GM12878 (cell line): ENCODE data around the gene HDHD3. TPM values are rescaled to one million over a fixed set of nuclear protein-coding genes. Genes with fewer than 3 reads are reported as not detected.
"Not testable (repeated sequence)": the region's sequence is repeated elsewhere in the genome, so short reads cannot be mapped to it uniquely, and the experiment has no call there.

ENCODE experiments used
- ATAC-seq: fragments of 200-7000 bp; cut with Tn5 transposase; 3 replicates; pipeline ENCODE4 v1.9.1; 2020; ENCODE audit warnings: mild to moderate bottlenecking, moderate library complexity
- BruUV-seq: library from RNA; stranded (reverse); fragments of 400-500 nt; replicated peaks from 2 replicates; lab custom pipeline; 2021; lab: Mats Ljungman, UMichigan
- CTCF ChIA-PET: fragments of 300-600 bp; sonication (Branson Sonifier 250); formaldehyde crosslinking; extraction: SDS; loops from one replicate; lab custom pipeline; 2021; ENCODE audit warnings: inconsistent platforms; lab: Yijun Ruan, JAX
- POLR2A ChIA-PET: fragments of 350-600 bp; formaldehyde crosslinking; extraction: SDS; loops from one replicate; lab custom pipeline; 2021; ENCODE audit warnings: inconsistent platforms; lab: Charles Lee
- RAD21 ChIA-PET: fragments of 300-600 bp; sonication (Branson Sonifier 250); formaldehyde crosslinking; loops from one replicate; lab custom pipeline; 2023; ENCODE audit warnings: antibody characterized with exemption; ENCODE audit not compliant: unreplicated experiment; lab: Charles Lee
- SMC1A ChIA-PET: fragments of 300-600 bp; sonication (Branson Sonifier 250); formaldehyde crosslinking; loops from one replicate; lab custom pipeline; 2023; ENCODE audit not compliant: unreplicated experiment, uncharacterized antibody; lab: Charles Lee
- DNase-seq: peaks from one replicate; pipeline ENCODE4 v3.0.0-alpha.2; 2011; ENCODE audit warnings: low read depth, low spot score
- FAIRE-seq: peaks from 3 replicates; lab custom pipeline; 2011; peaks lifted over from hg19 to GRCh38; lab: Jason Lieb, UNC
- H2AFZ ChIP-seq: 2 replicates; pipeline ENCODE4 v1.6.0; 2011; ENCODE audit warnings: low read depth, low read length, control low read depth; ENCODE audit not compliant: control insufficient read depth
- H3K27ac ChIP-seq: 2 replicates; pipeline ENCODE4 v1.5.1; 2011; ENCODE audit warnings: control low read depth; ENCODE audit not compliant: control insufficient read depth, insufficient read depth
- H3K27me3 ChIP-seq, 2 experiments: replicated peaks in 1 of 2; 2 replicates each; pipeline versions ENCODE4 v1.6.0 to v1.6.1; 2011; ENCODE audit warnings: low read length in 1 of 2; ENCODE audit not compliant: control insufficient read depth in 2 of 2, insufficient read depth in 2 of 2
- H3K36me3 ChIP-seq, 2 experiments: 2 replicates each; pipeline ENCODE4 v1.5.1; 2011; ENCODE audit warnings: low read length in 1 of 2; ENCODE audit not compliant: control insufficient read depth in 2 of 2, insufficient read depth in 2 of 2
- H3K4me1 ChIP-seq: 2 replicates; pipeline ENCODE4 v1.6.1; 2011; ENCODE audit warnings: mild to moderate bottlenecking, low read length, moderate library complexity, mixed read lengths; ENCODE audit not compliant: control insufficient read depth, insufficient read depth
- H3K4me2 ChIP-seq: 2 replicates; pipeline ENCODE4 v1.6.0; 2011; ENCODE audit warnings: control low read depth; ENCODE audit not compliant: control insufficient read depth, insufficient read depth
- H3K4me3 ChIP-seq: fragments of 200-600 bp; sonication (generic); 2 replicates; pipeline ENCODE4 v1.5.1; 2016
- H3K79me2 ChIP-seq: 2 replicates; pipeline ENCODE4 v1.6.0; 2011; ENCODE audit warnings: low read length; ENCODE audit not compliant: control insufficient read depth, insufficient read depth
- H3K9ac ChIP-seq: 2 replicates; pipeline ENCODE4 v1.8.0; 2011; ENCODE audit warnings: low read length, control low read depth, mixed read lengths; ENCODE audit not compliant: control insufficient read depth, insufficient read depth
- H3K9me3 ChIP-seq: replicated peaks from 3 replicates; pipeline ENCODE4 v1.5.1; 2011; ENCODE audit warnings: mild to moderate bottlenecking, low read length; ENCODE audit not compliant: control insufficient read depth, insufficient read depth
- H4K20me1 ChIP-seq: 2 replicates; pipeline ENCODE4 v1.6.0; 2011; ENCODE audit not compliant: control insufficient read depth, insufficient read depth
- CTCF ChIP-seq, 3 experiments: IDR thresholded peaks in 2 of 3; conservative IDR thresholded peaks in 1 of 3; 2 replicates each; pipeline ENCODE4 v1.5.1; 2011; ENCODE audit warnings: low read depth in 3 of 3, low read length in 3 of 3, mild to moderate bottlenecking in 3 of 3, control low read depth in 2 of 3, moderate library complexity in 2 of 3, inconsistent platforms in 1 of 3, mixed read lengths in 1 of 3; ENCODE audit not compliant: control insufficient read depth in 2 of 3, insufficient read depth in 1 of 3; ENCODE audit errors: extremely low read depth in 1 of 3
- FOXK2 ChIP-seq: fragments of 450-650 bp; IDR thresholded peaks from 2 replicates; pipeline ENCODE4 v1.6.1; 2017; ENCODE audit warnings: mild to moderate bottlenecking, moderate library complexity
- HDGF ChIP-seq: fragments of 450-650 bp; IDR thresholded peaks from 2 replicates; pipeline ENCODE4 v1.6.1; 2016; ENCODE audit warnings: antibody characterized with exemption
- NBN ChIP-seq: fragments of 450-650 bp; IDR thresholded peaks from 2 replicates; pipeline ENCODE4 v1.6.1; 2016
- RAD21 ChIP-seq: IDR thresholded peaks from 2 replicates; pipeline ENCODE4 v1.6.1; 2011; ENCODE audit warnings: mild to moderate bottlenecking, low read depth, low read length, moderate library complexity; ENCODE audit not compliant: insufficient read depth
- RB1 ChIP-seq: fragments of 450-650 bp; formaldehyde crosslinking; IDR thresholded peaks from 2 replicates; pipeline ENCODE4 v1.6.1; 2017; ENCODE audit warnings: mild to moderate bottlenecking, borderline replicate concordance
- SMC3 ChIP-seq: IDR thresholded peaks from 2 replicates; pipeline ENCODE4 v1.6.1; 2011; ENCODE audit warnings: low read length, improper control_type of control experiment, borderline replicate concordance
- YY1 ChIP-seq: IDR thresholded peaks from 2 replicates; pipeline ENCODE4 v1.6.1; 2011; ENCODE audit warnings: low read depth, mild to moderate bottlenecking, low read length
- WGBS: methylation state at CpG from one replicate; pipeline ENCODE4 v1.1.6; 2016; ENCODE audit warnings: low lambda C conversion rate; ENCODE audit not compliant: insufficient replicate concordance, insufficient coverage; ENCODE audit errors: missing lambda C conversion rate; 5-methylcytosine and 5-hydroxymethylcytosine counted together
- in situ Hi-C: fragments of 300-500 bp; cut with MboI; formaldehyde crosslinking; loops from 9 replicates; pipeline ENCODE4 v1.14.3; 2018; ENCODE audit warnings: mixed read lengths
- intact Hi-C: fragments of 100-400 bp; cut with micrococcal nuclease; formaldehyde crosslinking; loops from one replicate; pipeline ENCODE4 v1.14.2; 2022; ENCODE audit not compliant: unreplicated experiment
- polyA plus RNA-seq, 11 experiments: library from polyadenylated mRNA; depleted of rRNA in 4 of 11; unstranded in 6 of 11; stranded (reverse) in 5 of 11; fragments of >200 nt; fragmentation: Nextera tagmentation in 4 of 11; fragmentation: Illumina TruSeq in 1 of 11; extraction: Ambion mirVana in 4 of 11; extraction: Trizol in 1 of 11; gene quantifications; 1 replicate in 1 of 11; 2 replicates in 10 of 11; pipeline versions ENCODE4 v1.2.1 to v1.2.3, GENCODE V29; 2011 to 2016; ENCODE audit warnings: inconsistent platforms in 2 of 11, missing spikeins in 2 of 11, low read depth in 1 of 11
- total RNA-seq, 4 experiments: library from RNA; depleted of rRNA in 3 of 4; stranded (reverse); fragments of >200 nt in 3 of 4; fragmentation: Illumina TruSeq in 1 of 4; extraction: Trizol in 1 of 4; gene quantifications; 2 replicates each; pipeline versions ENCODE4 v1.2.1 to v1.2.3, GENCODE V29; 2013 to 2021

HDHD3 gene
- total and polyA plus RNA-seq, 10 of the 15 experiments (the other 5 are each of a cell fraction or from before 2014, with no cell fraction given), result 1.3 to 29.4 (median 17.9) TPM

GRCh38 chr9:113406873-113407511 lies 30.2 kb upstream of the HDHD3 start:
- POLR2A ChIA-PET, H2AFZ ChIP-seq, H3K9me3 ChIP-seq, H3K36me3 ChIP-seq, H3K4me3 ChIP-seq, H3K27me3 ChIP-seq, BruUV-seq, H3K27ac ChIP-seq, H3K9ac ChIP-seq, H4K20me1 ChIP-seq, H3K4me2 ChIP-seq, DNase-seq: not testable (repeated sequence)
- WGBS, result 52% methylated on average over 7 of the region's 7 CpGs
- FAIRE-seq (peak; percentile 18), ATAC-seq (peak; percentile 49)
- CTCF ChIA-PET, result interaction anchor here (0.8 to 5.3 kb wide), 14 partner anchors 32 to 251 kb away, joined by 3 to 72 read pairs (median 4); partner anchors contain the start of genes CDC26 and PRPF4
- in situ Hi-C loops (loop anchor here (5.0 kb wide), 1 partner anchor 135 kb away; no protein-coding TSS in a partner anchor), intact Hi-C loops (loop anchor here (1.0 to 10.0 kb wide), 5 partner anchors 52 to 1048 kb away; no protein-coding TSS in a partner anchor)
- TF ChIP-seq FOXK2 (peak; percentile 61), YY1 (peak; percentile 49; the same call in 1 of the 2 replicates), HDGF (0 out of 2 replicates have a peak, but pooled peaks have one; percentile 61), RB1 (0 out of 2 replicates have a peak, but pooled peaks have one; percentile 39), SMC3 (peak; percentile 78), NBN (0 out of 2 replicates have a peak, but pooled peaks have one; percentile 40), CTCF (IDR thresholded peaks at IDR 0.05 in 2 of 3, conservative IDR thresholded peaks at IDR 0.05 in 1 of 3; ENCODE audit: control insufficient read depth in 2 of 3, extremely low read depth in 1 of 3, insufficient read depth in 1 of 3, low read depth in 3 of 3, low read length in 3 of 3) (peak; percentile 77 to 87 (median 85)), RAD21 (peak; percentile 85)
- SMC1A ChIA-PET, result interaction anchor here (1.0 to 7.6 kb wide), 4 partner anchors 92 to 250 kb away, joined by 4 to 46 read pairs (median 20); partner anchors contain the start of genes CDC26 and PRPF4
- RAD21 ChIA-PET, result interaction anchor here (0.6 to 4.0 kb wide), 4 partner anchors 51 to 251 kb away, joined by 4 to 15 read pairs (median 6); partner anchors contain the start of genes CDC26 and PRPF4
- peaks cover 19% of the 10 kb centered on the region for H3K79me2 ChIP-seq
- H3K4me1 ChIP-seq, result peaks cover 15% of the 10 kb centered on the region; the same call in 1 of the 2 replicates

GRCh38 chr9:113406353-113406752 lies 29.6 kb upstream of the HDHD3 start:
- POLR2A ChIA-PET, H3K4me3 ChIP-seq, H2AFZ ChIP-seq, ATAC-seq, BruUV-seq, H3K36me3 ChIP-seq, H3K27me3 ChIP-seq, H3K4me2 ChIP-seq, H3K9ac ChIP-seq, FAIRE-seq, H3K27ac ChIP-seq, DNase-seq, H4K20me1 ChIP-seq, H3K9me3 ChIP-seq, H3K4me1 ChIP-seq: not testable (repeated sequence)
- 83% methylated on average over 9 of the region's 9 CpGs for WGBS
- CTCF ChIA-PET, result interaction anchor here (0.6 to 5.3 kb wide), 13 partner anchors 31 to 252 kb away, joined by 3 to 72 read pairs (median 4); partner anchors contain the start of genes CDC26 and PRPF4
- SMC1A ChIA-PET, result interaction anchor here (1.0 to 7.6 kb wide), 4 partner anchors 91 to 251 kb away, joined by 4 to 46 read pairs (median 20); partner anchors contain the start of genes CDC26 and PRPF4
- in situ Hi-C loops, result loop anchor here (5.0 kb wide), 1 partner anchor 134 kb away; no protein-coding TSS in a partner anchor
- RAD21 ChIA-PET, result interaction anchor here (0.6 to 4.0 kb wide), 4 partner anchors 51 to 252 kb away, joined by 4 to 15 read pairs (median 6); partner anchors contain the start of genes CDC26 and PRPF4
- intact Hi-C loops, result loop anchor here (10.0 kb wide), 2 partner anchors 192 to 1048 kb away; no protein-coding TSS in a partner anchor
- peaks cover 19% of the 10 kb centered on the region for H3K79me2 ChIP-seq
